ENCODE results near the gene FGD3.
"Not testable (repeated sequence)": the region's sequence is repeated elsewhere in the genome, so short reads cannot be mapped to it uniquely, and the experiment has no call there.

FGD3 gene

GRCh38 chr9:92947268-92948037 is at the start of gene FGD3:
Gene FGD3, plus strand, starts transcription at chr9:92947523. Its CDS starts 28,734 bp downstream, at chr9:92976257.
- DNase-seq: peak; percentile 39

- DNase-seq: not testable (repeated sequence)
Measured at GRCh38 chr9:92905137-92905536, 42.2 kb upstream of the FGD3 start.

GRCh38 chr9:92911511-92912475 is 35.5 kb upstream of the FGD3 start:
- no peak for DNase-seq

GRCh38 chr9:92917176-92917800 is 30.0 kb upstream of the FGD3 start:
- DNase-seq: no peak

GRCh38 chr9:92920437-92920836 is 26.9 kb upstream of the FGD3 start:
- DNase-seq: no peak

- no peak for DNase-seq
Measured at GRCh38 chr9:92931606-92932005, 15.7 kb upstream of the FGD3 start.

GRCh38 chr9:92934321-92934720 is 13.0 kb upstream of the FGD3 start:
- no peak for DNase-seq

- DNase-seq: no peak
Measured at GRCh38 chr9:92938025-92938424, 9.3 kb upstream of the FGD3 start.

GRCh38 chr9:92941861-92942260 is 5.5 kb upstream of the FGD3 start:
- DNase-seq: no peak

GRCh38 chr9:92942688-92943616 is 4.4 kb upstream of the FGD3 start:
- DNase-seq: no peak

- DNase-seq: no peak
Measured at GRCh38 chr9:92944921-92945320, 2.4 kb upstream of the FGD3 start.

GRCh38 chr9:92945796-92946195 is 1.5 kb upstream of the FGD3 start:
- DNase-seq: no peak

GRCh38 chr9:92948038-92948534 is 763 bp downstream of the FGD3 start:
- DNase-seq: no peak

- DNase-seq: no peak
Measured at GRCh38 chr9:92948632-92949031, 1.3 kb downstream of the FGD3 start.

- no peak for DNase-seq
Measured at GRCh38 chr9:92949266-92949982, 2.1 kb downstream of the FGD3 start.

GRCh38 chr9:92950359-92950955 is 3.1 kb downstream of the FGD3 start:
- no peak for DNase-seq

- DNase-seq: no peak
Measured at GRCh38 chr9:92952906-92953610, 5.7 kb downstream of the FGD3 start.

GRCh38 chr9:92954049-92954861 is 6.9 kb downstream of the FGD3 start:
- DNase-seq: peak; percentile 90

GRCh38 chr9:92954886-92955285 is 7.6 kb downstream of the FGD3 start:
- DNase-seq: no peak

All from activated CD4-positive, alpha-beta T cell treated with anti-CD3 and anti-CD28 coated beads, Interleukin-10, Interleukin-2, amounts not matched to agents 100 ng/mL and 50 ng/mL, durations not matched to agents 16 hours and 8 hours (primary cell).